IPS-18c (cell line): ENCODE data around the gene KLHL25.

ENCODE experiments used
- H3K4me3 ChIP-seq: 2 replicates; pipeline ENCODE4 v1.7.0; 2013; ENCODE audit warnings: low read depth, mild to moderate bottlenecking, low read length, moderate library complexity; ENCODE audit not compliant: insufficient read depth
- H3K9me3 ChIP-seq: one replicate; pipeline ENCODE4 v1.6.1; 2013; ENCODE audit warnings: mild to moderate bottlenecking, low read length, moderate library complexity; ENCODE audit not compliant: control insufficient read depth, insufficient read depth

The KLHL25 gene

DNA sequence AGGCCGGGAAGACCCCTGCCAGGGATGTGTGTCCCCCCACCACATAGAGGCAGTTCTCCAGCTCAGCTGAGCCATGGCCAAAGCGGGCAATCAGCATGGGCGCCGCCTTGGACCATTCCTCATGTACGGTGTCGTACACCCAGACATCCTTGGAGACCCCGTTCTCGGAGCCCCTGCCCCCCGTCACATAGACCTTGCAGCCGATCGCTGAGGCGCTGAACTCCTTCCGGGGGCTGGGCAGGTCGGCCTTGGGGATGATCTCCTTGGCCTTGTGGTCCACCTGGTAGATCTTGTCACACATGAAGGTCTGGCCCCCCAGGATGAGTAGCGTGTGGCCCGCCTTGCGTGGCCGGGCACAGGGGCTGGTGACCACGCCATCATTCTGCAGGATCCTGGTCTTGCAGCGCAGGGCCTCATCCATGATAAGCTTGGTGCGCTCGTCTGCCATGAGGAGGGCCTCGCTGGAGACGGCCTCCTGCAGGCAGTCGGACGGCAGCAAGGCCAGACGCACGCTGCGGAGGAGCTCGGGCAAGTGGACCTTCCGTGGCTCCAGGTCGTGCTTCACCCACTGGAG, 26.0 kb downstream of the KLHL25 start:
- no peaks in the 10 kb centered on the region for H3K9me3 ChIP-seq
- H3K4me3 ChIP-seq, result no peak overlapping the region

GRCh38 chr15:85767785-85768529, 26.8 kb downstream of the KLHL25 start:
- Histone ChIP-seq H3K9me3 (no peaks in the 10 kb centered on the region), H3K4me3 (no peak overlapping the region)

DNA sequence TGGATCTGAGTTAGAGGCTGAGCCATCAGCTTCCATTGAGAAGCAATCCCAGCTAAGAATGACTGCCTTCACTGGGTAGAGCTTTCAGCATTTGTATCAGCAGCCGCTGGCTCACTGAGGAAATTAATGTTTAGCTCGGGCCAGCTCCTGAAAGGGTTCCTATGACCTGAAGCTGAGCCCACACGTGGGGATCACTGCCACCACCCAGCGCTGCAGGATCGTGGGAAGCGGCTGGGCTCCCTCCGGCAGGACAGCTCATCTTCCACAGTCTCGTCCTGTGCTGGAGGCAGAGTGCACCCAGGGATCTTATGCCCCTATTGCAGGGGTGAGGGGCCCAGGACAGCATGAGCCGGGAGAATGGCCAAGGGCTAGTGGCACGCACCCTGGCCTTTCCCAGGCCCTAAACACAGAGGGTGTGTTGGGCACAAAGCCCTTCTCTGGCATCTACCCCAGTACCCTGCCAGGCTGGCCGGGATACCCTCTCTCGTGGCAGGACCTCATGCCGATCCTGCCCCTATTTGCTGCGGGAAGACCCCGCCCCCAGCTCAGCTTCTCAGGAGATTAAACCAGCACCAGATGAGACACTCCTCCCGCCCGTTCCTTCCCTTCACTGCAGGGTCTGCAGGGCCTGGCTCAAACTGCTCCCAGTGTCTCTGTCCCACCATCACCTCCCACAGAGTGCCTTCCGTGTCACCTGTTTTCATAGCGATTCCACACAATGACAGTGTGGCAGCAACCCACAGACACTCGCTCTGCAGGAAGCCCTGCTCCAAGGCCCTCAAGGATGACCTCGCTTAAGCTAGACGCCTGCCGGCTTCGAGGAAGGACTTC, 28.5 kb downstream of the KLHL25 start:
- Histone ChIP-seq H3K4me3 (no peak overlapping the region), H3K9me3 (no peaks in the 10 kb centered on the region)

DNA sequence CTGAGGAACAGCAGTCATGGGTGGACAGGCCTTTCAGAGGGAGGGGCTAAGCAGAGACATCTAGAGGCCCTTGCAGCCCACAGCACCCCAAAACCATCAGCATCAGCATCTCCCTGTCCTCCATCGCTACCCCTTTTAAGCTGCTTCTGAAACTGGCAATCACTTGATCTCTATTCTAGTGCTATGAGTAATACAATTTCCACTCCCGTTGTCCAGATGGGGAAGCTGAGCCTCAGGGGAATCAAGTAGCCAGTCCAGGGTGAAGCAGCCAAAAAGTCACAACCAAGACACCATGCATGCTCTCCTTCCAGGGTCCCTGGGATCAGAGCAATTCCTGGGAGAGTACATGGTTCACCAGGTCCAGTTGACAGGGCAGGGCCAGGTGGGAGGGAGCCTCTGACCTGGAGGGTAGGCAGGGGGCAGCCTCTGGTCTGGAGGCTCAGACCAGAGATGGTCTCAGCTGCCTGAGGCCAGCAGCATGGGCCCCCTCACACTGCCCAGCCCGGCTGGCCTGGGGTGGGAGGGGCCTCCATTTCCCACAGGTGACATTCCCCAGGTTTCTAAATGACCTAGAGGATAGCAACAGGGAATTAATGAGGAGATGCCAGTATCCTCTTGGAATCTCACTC, 30.0 kb downstream of the KLHL25 start:
- no peaks in the 10 kb centered on the region for H3K9me3 ChIP-seq
- no peak overlapping the region for H3K4me3 ChIP-seq

- Histone ChIP-seq H3K9me3 (no peaks in the 10 kb centered on the region), H3K4me3 (no peak overlapping the region)
Observed at GRCh38 chr15:85763673-85764633, 30.8 kb downstream of the KLHL25 start.

- H3K9me3 ChIP-seq, result no peaks in the 10 kb centered on the region
Observed at GRCh38 chr15:85763157-85763556, 31.6 kb downstream of the KLHL25 start.

DNA sequence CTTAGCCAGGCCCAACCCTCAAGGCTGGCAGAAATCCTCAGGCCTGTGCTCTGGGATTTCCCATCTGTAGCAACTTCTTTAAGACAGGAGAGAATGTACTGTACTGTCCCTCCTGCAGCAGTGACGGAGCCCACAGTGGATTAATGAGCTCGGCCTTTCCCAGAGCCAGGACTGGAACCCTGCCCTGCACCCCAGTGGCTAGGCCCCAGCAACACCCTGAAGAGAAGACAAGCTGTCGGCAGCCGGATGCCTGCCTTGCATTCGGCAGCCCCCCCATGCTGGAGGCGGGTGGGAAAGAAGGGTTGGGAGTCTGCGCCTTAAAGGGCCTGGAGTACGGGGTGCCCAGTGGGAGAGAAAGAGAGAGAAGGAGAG, 32.0 kb downstream of the KLHL25 start:
- Histone ChIP-seq H3K4me3 (no peak overlapping the region), H3K9me3 (no peaks in the 10 kb centered on the region)

More at GRCh38 chr15:85763157-85763556, 31.6 kb downstream of the KLHL25 start:
- no peak overlapping the region for H3K4me3 ChIP-seq

- H3K4me3 ChIP-seq, result no peak overlapping the region
Observed at GRCh38 chr15:85762039-85762755, 32.5 kb downstream of the KLHL25 start.

GRCh38 chr15:85761635-85762034, 33.1 kb downstream of the KLHL25 start:
- H3K9me3 ChIP-seq, result no peaks in the 10 kb centered on the region
- H3K4me3 ChIP-seq, result no peak overlapping the region

More at GRCh38 chr15:85762039-85762755, 32.5 kb downstream of the KLHL25 start:
- H3K9me3 ChIP-seq, result no peaks in the 10 kb centered on the region

DNA sequence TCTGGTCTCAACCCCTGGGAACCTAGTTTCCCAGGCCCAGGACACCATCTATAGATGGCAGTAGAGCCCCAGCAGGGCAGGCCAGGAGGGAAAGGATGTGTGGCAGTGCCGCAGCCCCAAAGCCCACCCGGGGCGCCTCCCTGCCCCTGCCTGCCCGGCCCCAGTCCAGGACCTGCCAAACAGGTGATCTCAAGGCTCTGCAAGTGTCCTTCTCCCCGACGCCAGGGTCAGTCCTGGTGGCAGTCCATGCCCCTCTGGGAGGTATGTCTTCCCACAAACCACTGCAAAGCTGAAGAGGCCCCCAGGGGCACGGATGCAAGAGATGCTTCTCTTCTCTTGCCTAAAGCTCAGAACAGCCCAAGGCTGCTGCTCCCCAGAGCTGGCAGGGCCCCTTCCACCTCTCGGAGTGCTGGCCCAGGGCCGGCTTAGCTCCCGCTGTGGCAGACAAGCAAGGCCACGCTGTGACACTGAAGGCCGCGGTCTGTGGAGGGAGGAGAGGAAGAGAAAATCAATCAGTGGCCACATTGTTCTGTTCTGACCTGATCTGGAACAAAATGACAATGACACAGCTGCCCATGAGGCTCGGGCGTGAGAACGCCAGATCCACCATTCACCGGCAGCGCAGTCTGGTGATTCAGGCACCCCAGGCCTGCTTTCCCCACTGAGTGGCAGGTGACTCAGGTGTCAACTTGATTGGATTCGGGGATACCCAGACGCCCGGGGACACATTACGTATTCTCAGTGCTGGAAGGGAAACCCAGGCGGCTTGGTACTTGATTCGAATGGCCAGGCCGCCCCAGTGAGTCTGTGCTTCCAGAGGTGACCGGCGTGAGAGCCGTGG, 34.0 kb downstream of the KLHL25 start:
- no peaks in the 10 kb centered on the region for H3K9me3 ChIP-seq
- no peak overlapping the region for H3K4me3 ChIP-seq

GRCh38 chr15:85760049-85760448, 34.7 kb downstream of the KLHL25 start:
- H3K9me3 ChIP-seq, result no peaks in the 10 kb centered on the region

DNA sequence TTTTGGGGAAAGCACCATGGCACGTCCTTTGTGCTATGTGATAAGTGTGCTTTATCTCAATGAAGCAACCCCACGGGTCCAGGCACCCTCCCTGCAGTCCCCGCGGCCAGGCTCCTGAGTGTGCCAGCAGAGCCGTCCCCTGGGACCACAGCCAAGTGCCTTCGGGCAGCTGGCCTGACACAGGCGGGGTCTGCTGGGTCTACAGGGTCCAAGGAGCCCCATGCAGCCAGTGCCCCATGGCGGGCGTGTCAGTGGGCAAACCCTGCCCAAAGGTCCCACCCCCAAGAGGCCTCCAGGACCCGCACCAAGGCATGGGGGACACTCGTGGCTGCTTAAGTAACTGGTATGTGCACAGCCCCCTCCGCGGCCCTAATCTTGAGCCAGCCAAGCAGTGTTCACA, 35.3 kb downstream of the KLHL25 start:
- Histone ChIP-seq H3K4me3 (no peak overlapping the region), H3K9me3 (no peaks in the 10 kb centered on the region)

More at GRCh38 chr15:85760049-85760448, 34.7 kb downstream of the KLHL25 start:
- no peak overlapping the region for H3K4me3 ChIP-seq

DNA sequence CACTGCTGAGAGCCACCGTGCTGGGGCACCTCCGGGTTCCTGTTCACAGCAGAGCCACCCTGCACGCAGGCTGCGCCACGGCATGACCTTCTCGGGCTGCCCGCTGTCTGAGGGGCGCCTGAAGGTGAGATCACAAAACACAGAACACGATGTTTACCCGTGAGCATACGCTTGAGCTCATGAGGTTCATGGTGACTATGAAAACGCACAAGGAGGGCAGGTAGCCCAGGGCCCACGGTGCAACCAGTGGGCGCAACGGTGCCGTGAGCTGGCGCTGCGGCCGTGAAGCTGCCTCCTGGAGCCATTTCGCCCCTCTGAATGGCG, 36.1 kb downstream of the KLHL25 start:
- Histone ChIP-seq H3K9me3 (no peaks in the 10 kb centered on the region), H3K4me3 (no peak overlapping the region)

- Histone ChIP-seq H3K4me3 (no peak overlapping the region), H3K9me3 (no peaks in the 10 kb centered on the region)
Observed at GRCh38 chr15:85757939-85758654, 36.6 kb downstream of the KLHL25 start.
